ENCODE results near the gene SDSL.

GRCh38 chr12:113432986-113433385, 10.8 kb downstream of the SDSL start:
- TF ChIP-seq CTCF (IDR thresholded peaks at IDR 0.05) (no peak), POLR2A (IDR thresholded peaks at IDR 0.05) (no peak)
